ENCODE data around the gene GLI3.

GRCh38 chr7:41933427-41933826 is 303.6 kb downstream of the GLI3 start:
- TF ChIP-seq CTCF (IDR thresholded peaks at IDR 0.05; ENCODE audit: low read depth, low read length) (no peak), EZH2phosphoT487 (IDR thresholded peaks at IDR 0.05; ENCODE audit: low read depth) (no peak)

Data from OCI-LY3 (cell line).